ENCODE results near the gene HYAL4. TPM values are rescaled to one million over a fixed set of nuclear protein-coding genes. Genes with fewer than 3 reads are reported as not detected.

HYAL4 gene
- total and polyA plus RNA-seq, 2 of the 13 experiments (the other 11 are each of a cell fraction or from before 2014, with no cell fraction given), result not detected

GRCh38 chr7:123811056-123811455 is 33.9 kb upstream of the HYAL4 start:
- Histone ChIP-seq H2AFZ (ENCODE audit: low read length) (no peak overlapping the region), H3K36me3 (replicated peaks in 1 of 2; ENCODE audit: control insufficient read depth in 1 of 2, insufficient read depth in 2 of 2, low read length in 2 of 2) (no peaks in the 10 kb centered on the region), H3K27ac (ENCODE audit: extremely low read length, insufficient read depth, low read length) (no peak overlapping the region), H3K79me2 (ENCODE audit: insufficient read depth, low read length) (no peaks in the 10 kb centered on the region), H3K9ac (ENCODE audit: insufficient read depth, low read depth, low read length) (no peak overlapping the region), H3K4me1 (ENCODE audit: insufficient read depth, low read length) (no peaks in the 10 kb centered on the region), H3K4me3 (replicated peaks in 1 of 3; ENCODE audit: insufficient read depth in 1 of 3, low read depth in 2 of 3, low read length in 3 of 3) (no peak overlapping the region), H3K9me3 (ENCODE audit: low read length) (no peaks in the 10 kb centered on the region), H3K4me2 (ENCODE audit: low read depth, low read length) (no peak overlapping the region), H3K27me3 (ENCODE audit: control insufficient read depth in 1 of 2, insufficient read depth in 2 of 2, low read length in 2 of 2) (no peaks in the 10 kb centered on the region), H4K20me1 (ENCODE audit: insufficient read depth, low read length) (no peaks in the 10 kb centered on the region)
- no peak for DNase-seq (ENCODE audit: low spot score)
- BruUV-seq (replicated peaks), result no TSS peak
- in situ Hi-C loops (cut with HindIII; ENCODE audit: extremely low pct_ligation_motif_present, low pct_unique_long_range_greater_than_20kb) (no loop called here), intact Hi-C loops (cut with micrococcal nuclease; ENCODE audit: unreplicated experiment) (no loop called here)
- ChIA-PET POLR2A (no interaction called here), CTCF (ENCODE audit: low intra/inter-chr PET ratio, low total read pairs) (no interaction called here)
- no peak for TF ChIP-seq ZBTB37 (CRISPR knock-in tag; IDR thresholded peaks at IDR 0.05)
- no peak for TF ChIP-seq ZNF704 (CRISPR knock-in tag; IDR thresholded peaks at IDR 0.05; ENCODE audit: borderline replicate concordance)
- TF ChIP-seq ZNF615 (CRISPR knock-in tag; IDR thresholded peaks at IDR 0.05; ENCODE audit: borderline replicate concordance), result no peak
- no peak for TF ChIP-seq SRF (IDR thresholded peaks at IDR 0.05; ENCODE audit: low read depth, low read length)
- TF ChIP-seq ZSCAN21 (CRISPR knock-in tag; IDR thresholded peaks at IDR 0.05; ENCODE audit: borderline replicate concordance), result no peak
- no peak for TF ChIP-seq ZNF772 (CRISPR knock-in tag; IDR thresholded peaks at IDR 0.05)
- FAIRE-seq, result no peak
- no peak for ATAC-seq

GRCh38 chr7:123816916-123817315 is 28.1 kb upstream of the HYAL4 start:
- Histone ChIP-seq H3K36me3 (replicated peaks in 1 of 2; ENCODE audit: control insufficient read depth in 1 of 2, insufficient read depth in 2 of 2, low read length in 2 of 2) (no peaks in the 10 kb centered on the region), H3K9ac (ENCODE audit: insufficient read depth, low read depth, low read length) (no peak overlapping the region), H3K79me2 (ENCODE audit: insufficient read depth, low read length) (no peaks in the 10 kb centered on the region), H3K4me1 (ENCODE audit: insufficient read depth, low read length) (no peaks in the 10 kb centered on the region), H3K9me3 (ENCODE audit: low read length) (no peaks in the 10 kb centered on the region), H3K27ac (ENCODE audit: extremely low read length, insufficient read depth, low read length) (no peak overlapping the region), H2AFZ (ENCODE audit: low read length) (no peak overlapping the region), H3K27me3 (ENCODE audit: control insufficient read depth in 1 of 2, insufficient read depth in 2 of 2, low read length in 2 of 2) (no peaks in the 10 kb centered on the region), H3K4me2 (ENCODE audit: low read depth, low read length) (no peak overlapping the region), H3K4me3 (replicated peaks in 1 of 3; ENCODE audit: insufficient read depth in 1 of 3, low read depth in 2 of 3, low read length in 3 of 3) (no peak overlapping the region), H4K20me1 (ENCODE audit: insufficient read depth, low read length) (no peaks in the 10 kb centered on the region)
- ChIA-PET CTCF (ENCODE audit: low intra/inter-chr PET ratio, low total read pairs) (no interaction called here), POLR2A (no interaction called here)
- 2% methylated on average over 3 of the region's 3 CpGs for WGBS (ENCODE audit: low lambda C conversion rate)
- BruUV-seq (replicated peaks), result no TSS peak
- FAIRE-seq (no peak), ATAC-seq (no peak), DNase-seq (ENCODE audit: low spot score) (no peak)
- intact Hi-C loops (cut with micrococcal nuclease; ENCODE audit: unreplicated experiment), result no loop called here
- in situ Hi-C loops (cut with HindIII; ENCODE audit: extremely low pct_ligation_motif_present, low pct_unique_long_range_greater_than_20kb), result no loop called here
- TF ChIP-seq THAP8 (CRISPR knock-in tag; IDR thresholded peaks at IDR 0.05; ENCODE audit: borderline replicate concordance) (no peak), ZBTB3 (CRISPR knock-in tag; IDR thresholded peaks at IDR 0.05; ENCODE audit: borderline replicate concordance, low read depth) (no peak), ZBTB4 (CRISPR knock-in tag; IDR thresholded peaks at IDR 0.05; ENCODE audit: borderline replicate concordance) (no peak), ELK4 (CRISPR knock-in tag; IDR thresholded peaks at IDR 0.05; ENCODE audit: borderline replicate concordance) (no peak)
